GM04503 (cell line): Measurements from ENCODE around the gene NUTF2.
"Not testable (repeated sequence)": the region's sequence is repeated elsewhere in the genome, so short reads cannot be mapped to it uniquely, and the experiment has no call there.

Experiments used
- DNase-seq: peaks from one replicate; pipeline ENCODE4 v3.0.0-alpha.2; 2012; ENCODE audit warnings: low read depth

NUTF2 gene

DNA sequence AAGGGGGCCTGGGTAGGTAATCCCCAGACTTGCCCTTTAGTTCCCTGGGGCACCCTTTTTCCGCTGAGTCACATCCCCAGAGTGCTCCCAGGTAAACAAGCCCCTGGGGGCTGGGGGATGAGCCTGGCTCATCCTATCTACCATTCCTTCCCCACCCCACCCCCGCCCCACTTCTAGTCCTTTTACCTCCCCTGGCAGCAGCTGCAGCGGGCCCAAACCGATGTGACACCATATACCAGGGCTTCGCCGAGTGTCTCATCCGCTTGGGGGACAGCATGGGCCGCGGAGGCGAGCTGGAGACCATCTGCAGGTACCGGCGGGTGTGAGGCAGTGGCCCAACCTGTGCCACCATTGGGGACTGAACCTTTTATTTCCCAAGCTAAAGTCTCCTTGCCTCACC is 38.8 kb downstream of the NUTF2 start:
- no peak for DNase-seq

DNA sequence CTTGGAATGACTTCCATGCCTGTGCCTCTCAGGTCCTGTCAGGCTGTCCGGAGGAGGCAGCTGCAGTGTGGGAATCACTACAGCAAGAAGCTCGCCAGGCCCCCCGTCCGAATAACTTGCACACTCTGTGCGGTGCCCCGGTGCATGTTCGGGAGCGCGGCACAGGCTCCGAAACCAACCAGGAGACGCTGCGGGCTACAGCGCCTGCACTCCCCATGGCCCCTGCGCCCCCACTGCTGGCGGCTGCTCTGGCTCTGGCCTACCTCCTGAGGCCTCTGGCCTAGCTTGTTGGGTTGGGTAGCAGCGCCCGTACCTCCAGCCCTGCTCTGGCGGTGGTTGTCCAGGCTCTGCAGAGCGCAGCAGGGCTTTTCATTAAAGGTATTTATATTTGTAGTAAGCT is 39.2 kb downstream of the NUTF2 start:
- DNase-seq = no peak

DNA sequence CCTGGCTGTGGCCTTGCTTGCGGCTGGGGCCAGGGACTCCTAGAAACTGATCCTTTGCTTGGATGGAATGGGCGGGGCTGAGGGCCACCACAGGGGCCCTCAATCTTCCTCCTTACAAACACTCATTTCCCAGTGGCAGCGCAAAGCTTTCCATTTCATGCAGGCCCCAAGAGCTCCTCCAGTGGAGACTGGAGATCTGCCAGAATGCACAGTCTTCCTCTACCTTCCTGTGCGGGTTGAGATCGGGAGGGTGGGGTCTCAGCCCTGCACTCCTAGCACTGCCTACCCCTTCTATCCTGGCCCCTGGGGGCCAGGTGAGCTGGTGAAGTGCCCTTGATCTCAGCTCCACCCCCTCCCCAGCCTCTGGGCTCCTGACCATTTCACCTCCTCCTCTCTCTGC is 39.7 kb downstream of the NUTF2 start:
- no peak for DNase-seq

DNA sequence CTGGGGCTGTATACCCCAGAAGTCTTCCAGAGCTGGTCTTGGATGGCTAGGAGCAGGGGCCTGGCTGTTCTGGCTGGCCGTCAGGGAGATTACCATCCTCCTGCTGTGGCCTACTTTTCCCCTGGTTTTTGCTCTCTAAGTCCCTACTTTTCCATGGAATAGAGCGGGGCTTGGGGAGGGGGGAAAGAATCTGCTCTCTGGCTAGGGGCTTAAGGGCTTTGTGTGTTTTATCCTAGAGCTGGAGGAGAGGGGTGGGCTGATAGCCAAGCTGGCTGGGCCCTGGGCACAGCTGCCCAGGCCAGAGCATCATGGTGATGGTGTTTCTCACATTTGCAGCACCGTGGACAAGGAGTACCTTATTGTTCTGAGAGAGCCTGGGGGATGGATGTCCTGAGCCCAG is 41.6 kb downstream of the NUTF2 start:
- no peak for DNase-seq

DNA sequence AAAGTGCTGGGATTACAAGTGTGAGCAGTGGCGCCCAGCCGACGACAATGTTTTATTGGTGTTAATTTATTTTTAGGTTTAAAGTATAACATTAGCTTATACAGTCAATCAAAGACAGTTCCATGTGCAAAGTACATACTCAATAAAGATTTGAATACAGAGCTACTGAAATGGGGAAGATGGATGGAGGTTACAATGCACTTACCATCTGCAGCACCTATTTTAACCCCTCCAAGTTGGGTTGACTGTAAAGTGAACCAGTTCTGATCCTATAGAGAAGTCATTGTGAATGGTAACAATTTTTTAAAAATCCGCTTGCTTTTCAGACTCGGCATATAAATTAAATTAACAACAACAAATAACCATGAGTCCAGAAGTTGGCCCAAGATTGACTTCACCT is 45.6 kb downstream of the NUTF2 start:
- no peak for DNase-seq

DNA sequence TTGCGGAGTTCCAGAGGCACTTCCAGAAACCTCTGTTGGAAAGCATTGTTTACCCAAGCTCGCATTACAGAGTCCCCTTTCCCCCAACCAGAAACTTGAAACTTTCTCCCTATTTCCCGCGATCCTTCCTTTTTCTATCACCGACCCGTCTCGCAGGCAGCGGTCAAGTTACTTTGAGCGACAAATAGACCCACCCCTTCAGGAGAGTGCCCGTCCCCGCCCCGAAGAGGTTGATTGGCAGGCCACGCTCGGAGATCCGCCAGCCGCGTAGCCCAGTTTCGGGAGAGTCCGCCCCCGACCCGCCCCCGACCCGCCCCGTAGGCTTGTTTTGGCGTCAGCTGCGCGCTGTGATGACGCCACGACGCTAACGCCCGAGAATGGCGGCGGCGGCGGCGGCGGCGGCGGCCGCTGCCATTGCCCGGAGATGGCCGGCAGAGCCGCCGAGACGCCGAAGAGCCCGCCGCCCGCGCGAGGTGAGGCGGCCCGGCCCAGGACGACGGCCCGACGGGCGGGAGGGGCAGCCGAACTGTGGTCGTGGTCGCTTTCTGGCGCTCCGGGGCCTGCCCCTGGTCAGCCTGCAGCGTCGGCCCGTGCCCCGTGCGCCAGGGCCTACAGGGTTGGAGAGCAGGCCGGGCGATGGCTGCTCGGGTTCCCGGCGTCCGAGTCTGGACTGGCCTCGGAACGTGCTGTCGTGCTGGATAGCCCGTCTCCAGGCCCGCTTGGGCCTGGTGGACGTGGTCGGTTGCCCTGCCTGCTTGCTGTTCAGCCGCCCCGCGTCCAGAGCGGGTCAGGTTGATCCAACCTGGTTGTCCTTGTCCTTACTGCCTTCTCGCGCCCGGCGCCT is 46.4 kb downstream of the NUTF2 start, which contains the start of gene PSKH1:
Gene PSKH1 (plus strand): TSS at position 356 of the 844 bp plus-strand sequence. CDS start 15,496 bp downstream, outside the sequence.
- no peak for DNase-seq

DNA sequence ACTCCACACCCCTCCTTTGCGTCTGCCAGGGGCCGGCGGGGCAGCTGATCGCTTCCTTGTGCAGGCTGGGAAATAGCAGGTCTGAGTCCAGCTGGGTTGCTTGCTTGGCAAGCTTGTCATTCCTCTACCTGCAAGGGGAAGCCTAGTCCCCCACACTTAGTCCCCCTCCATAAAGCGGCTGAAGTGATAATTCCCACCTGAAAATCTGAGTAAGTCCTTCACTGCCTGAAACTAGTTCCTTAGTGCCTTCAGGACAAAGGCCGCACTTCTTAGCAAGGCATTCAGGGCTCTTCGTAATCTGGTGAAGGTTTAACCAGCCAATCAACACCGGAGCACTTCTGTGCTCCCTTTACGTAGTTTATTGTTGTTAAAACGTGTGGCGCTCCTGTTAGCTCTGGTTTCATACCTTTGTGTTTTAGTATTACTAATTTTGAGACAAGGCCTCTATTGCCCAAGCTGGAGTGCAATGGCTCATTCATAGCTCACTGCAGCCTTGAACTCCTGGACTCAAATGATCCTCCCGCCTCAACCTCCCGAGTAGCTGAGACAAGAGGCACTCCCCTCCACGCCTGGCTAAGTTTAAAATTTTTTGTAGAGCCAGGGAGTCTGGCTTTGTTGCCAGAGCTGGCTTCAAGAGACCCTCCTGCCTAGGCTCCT is 47.1 kb downstream of the NUTF2 start:
- no peak for DNase-seq

DNA sequence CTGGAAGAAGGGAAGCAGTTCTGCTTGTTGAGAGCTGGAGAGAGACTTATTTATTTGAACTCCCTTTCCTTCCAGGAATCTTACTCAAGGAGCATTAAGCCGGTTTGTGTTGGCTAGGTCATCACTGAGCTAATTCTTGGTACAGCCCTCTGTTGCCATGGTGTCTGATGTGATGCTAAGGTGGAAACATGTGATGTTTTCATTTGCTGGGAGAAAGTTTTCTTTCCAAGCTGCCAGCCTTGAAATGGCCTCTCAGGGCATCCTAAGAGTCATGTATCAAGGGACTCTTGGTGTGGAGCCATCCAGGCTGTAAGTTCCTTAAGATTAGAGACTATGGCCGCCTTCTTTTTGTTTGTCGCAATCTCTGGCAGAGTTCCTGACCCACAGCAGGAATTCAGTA is 50.5 kb downstream of the NUTF2 start:
- no peak for DNase-seq

DNA sequence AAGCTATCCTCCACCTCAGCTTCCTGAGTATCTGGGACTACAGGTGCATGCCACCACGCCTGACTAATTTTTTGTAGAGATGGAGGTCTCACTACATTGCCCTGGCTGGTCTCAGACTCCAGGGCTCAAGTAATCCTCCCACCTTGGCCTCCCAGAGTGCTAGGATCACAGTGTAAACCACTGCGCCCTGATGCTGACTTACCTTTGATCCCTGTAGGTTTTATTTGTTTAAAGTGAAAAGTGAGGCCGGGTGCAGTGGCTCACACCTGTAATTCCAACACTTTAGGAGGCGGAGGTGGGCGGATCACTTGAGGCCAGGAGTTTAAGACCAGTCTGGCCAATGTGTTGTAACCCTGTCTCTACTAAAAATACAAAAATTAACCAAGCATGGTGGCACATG is 55.0 kb downstream of the NUTF2 start:
- no peak for DNase-seq

DNA sequence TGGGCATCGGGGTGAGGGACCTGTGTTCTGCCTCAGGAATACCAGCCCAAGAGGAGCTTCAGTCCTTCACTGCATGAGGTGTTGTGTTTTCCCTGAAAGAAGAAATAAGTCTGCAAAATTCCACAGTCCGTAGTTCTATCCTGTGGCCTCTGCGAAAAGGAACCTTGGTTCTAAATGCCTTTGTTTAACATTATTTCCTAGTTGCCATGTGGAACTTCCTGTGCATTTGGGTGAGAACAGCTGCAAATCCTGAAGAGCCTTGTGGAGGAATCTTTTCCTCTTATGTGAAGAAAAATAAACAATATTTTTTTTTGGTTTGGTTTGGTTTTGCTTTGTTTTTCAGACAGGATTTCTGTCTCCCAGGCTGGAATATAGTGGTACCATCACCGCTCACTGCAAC is 56.1 kb downstream of the NUTF2 start:
- DNase-seq = no peak

DNA sequence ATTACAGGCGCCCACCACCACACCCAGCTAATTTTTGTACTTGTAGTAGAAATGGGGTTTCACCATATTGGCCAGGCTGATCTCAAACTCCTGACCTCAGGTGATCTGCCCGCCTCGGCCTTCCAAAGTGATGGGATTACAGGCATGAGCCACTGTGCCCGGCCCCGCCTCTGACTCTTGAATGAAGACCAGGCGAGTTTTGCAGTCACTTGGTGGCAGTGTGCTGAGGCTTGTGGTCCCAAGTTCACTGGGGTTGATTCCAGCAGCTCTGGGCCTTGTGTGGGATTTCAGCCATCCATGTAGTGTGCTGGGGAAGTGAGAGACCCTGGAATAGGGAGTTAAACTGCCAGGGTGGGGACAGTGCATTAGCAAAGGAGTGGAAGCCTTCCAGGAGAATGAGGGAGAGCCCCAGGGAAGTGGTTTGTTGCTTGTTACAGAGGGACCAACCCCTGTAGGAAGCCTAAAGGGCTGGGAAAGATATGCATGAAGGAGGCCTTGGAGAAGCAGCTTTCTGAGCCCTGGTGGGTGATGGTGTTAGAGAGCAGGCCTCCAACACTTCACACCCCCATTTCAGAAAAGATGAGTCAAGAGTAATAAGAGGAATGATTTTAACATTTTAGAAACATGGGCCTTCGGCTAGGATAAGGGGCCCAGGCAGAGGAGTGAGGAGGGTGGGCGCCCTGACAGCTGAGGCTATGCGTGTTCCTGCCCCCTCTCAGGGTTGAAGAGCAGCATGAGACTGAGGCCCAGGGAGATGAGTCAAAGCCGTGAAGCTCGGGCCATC is 60.9 kb downstream of the NUTF2 start:
- DNase-seq = no peak

DNA sequence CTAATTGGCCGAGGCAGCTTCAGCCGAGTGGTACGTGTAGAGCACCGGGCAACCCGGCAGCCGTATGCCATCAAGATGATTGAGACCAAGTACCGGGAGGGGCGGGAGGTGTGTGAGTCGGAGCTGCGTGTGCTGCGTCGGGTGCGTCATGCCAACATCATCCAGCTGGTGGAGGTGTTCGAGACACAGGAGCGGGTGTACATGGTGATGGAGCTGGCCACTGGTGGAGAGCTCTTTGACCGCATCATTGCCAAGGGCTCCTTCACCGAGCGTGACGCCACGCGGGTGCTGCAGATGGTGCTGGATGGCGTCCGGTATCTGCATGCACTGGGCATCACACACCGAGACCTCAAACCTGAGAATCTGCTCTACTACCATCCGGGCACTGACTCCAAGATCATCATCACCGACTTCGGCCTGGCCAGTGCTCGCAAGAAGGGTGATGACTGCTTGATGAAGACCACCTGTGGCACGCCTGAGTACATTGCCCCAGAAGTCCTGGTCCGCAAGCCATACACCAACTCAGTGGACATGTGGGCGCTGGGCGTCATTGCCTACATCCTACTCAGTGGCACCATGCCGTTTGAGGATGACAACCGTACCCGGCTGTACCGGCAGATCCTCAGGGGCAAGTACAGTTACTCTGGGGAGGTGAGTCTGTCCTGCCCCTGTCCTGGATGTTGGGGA is 62.5 kb downstream of the NUTF2 start:
- no peak for DNase-seq

DNA sequence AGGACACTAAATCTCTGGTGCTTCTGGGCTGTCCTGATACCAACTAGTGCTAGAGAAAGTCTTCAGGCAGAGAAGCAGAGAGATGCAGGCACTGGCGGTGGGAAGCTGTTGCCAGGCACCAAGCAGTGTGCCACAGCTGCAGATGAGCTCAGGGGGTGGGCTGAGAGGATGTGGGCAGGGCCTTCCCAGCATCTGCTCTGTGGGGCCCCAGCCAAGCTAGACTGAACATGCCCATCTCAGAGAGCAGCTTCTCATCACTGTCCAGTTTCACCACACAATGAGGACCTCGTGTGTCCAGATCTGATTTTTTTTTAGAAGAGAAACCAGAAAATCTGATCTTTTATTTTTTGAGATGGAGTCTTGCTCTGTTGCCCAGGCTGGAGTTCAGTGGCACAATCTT is 63.4 kb downstream of the NUTF2 start:
- DNase-seq = no peak

DNA sequence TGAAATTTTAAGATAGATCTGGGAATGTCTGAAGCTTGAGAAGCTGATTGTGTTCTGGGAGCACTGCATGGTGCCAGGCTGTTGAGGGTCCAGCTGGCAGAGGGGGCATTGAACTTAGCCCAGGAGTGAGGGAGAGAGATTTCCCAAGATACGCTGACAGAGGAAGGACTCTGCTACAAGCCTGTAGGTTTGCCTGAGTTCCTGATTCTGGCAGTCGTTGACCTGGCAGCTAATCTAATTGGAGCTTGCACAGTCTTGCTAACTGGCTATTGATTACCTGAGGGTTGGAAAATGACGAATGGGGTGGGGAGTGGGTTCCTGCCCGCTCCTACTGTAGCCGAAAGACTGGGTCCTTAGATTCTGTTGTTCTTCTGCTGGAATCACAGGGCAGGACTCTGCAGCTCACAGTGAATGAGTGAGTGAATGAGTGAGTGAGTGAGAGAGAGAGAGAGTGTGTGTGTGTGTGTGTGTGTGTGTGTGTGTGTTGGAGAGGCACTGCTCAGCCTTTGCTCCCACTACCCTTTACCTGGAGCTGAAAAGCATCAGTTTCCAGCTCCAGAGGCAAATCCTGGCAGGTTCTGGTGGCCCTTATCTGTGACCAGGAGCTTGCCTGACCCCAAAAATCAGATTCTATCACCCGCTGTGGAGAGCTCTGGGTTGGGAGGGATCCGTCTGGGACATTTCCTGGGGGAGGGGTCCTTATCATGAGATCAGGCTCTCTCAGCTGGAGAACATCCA is 68.2 kb downstream of the NUTF2 start:
- DNase-seq = no peak

DNA sequence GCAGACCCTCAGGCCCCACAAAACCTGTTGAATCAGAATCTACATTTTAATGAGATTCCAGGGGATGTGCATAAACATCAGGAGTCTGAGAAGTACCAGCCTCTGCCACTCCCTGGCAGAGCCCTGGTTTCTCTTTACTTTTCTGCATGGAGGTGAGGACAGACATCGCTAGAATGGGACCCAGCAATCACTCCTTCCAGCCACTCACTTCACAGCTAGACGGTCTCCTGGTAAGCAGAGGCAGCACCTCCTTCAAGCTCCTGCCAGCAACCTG is 68.7 kb downstream of the NUTF2 start:
- DNase-seq = not testable (repeated sequence)

DNA sequence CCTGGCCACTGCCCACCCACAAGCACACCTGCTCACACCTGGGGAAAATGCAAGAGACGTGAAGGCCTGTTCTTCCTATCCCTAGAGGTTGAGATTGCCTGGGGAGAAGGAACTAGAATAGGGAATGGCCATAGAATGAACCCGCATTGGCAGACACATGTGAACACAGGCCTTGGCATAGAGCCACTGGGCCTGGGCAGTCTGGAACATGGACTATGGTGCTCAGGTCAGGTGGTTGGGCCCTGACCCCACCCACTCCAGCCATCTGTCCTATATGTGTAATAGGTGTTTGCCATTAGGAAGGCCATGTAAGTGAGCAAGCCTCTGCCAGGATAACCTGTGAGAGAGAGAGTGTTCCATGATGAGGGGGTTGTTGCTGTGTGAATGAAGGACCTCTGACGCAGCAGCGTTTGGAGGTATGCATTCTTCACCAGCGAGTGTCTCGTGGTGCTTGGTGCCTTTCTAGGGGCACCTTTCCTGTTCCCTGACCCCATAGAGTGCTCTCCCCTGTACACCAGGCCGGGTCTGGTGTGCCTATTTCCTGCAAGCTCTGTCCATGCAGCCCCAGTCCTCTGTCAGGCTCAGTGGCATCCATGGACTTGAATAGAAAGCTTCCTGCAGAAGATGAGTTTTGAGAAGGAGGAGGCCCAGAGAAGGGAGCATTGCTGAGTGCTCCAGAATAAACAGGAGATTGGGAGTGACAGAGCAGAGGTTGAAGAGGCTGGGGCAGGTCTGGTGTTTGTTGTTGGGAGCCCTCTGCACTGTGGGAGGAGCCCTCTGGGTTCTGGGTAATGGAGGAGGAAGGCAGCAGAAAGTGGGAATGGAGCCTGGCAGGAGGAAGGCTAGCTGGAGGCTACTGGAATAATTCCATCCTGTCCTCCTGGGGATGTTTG is 69.3 kb downstream of the NUTF2 start:
- no peak for DNase-seq

DNA sequence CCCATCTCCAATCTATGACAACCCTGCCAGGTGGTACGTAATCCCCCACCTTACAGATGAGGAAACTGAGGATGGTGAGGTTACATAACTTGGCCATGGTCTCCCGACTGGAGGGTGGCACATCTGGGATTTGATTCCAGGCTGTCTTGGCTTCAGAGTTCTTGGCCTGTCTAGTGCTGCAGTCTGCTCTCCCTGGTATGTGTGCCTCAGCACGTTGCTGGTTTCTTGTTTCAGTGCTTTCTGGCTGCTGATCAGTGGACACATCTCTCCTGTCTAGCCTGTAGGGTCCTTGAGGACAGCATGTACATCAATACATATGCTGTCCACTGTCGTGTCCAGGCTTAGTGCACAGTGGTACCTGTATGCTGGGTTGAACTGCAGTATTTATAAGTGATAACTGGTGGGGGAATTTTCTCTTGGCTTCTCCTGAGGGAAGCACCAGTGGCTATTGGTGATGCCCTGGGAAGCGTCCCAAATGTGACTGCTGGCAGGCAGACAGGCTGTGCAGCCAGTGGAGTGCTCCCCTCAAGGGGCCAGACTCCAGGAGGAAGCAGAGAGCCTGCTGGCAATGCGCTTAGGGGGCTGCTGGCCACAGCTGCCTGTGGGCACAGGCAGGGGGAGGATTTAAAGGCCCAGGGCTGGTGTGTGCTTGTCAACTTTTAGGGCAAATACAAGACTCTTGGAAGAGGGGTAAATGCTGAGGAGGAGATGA is 70.6 kb downstream of the NUTF2 start:
- DNase-seq = no peak

DNA sequence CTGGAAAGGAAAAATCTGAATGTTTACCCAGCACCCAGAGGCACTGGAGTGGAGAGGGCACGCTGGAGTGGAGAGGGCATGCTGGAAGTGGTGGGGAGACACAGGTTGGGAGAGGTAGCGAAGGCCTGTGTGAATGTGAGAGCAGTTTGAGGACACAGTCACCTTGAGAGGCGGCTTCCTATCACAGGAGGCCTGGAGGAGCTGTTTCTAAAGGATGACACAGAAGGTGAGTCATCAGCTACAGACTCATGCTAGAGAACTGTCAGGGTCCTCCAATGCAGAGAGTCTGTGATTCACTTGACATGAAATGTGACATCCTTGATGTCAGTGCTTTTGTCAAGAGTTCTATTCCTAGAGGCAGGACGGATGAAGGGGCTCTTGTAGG is 71.1 kb downstream of the NUTF2 start:
- no peak for DNase-seq

DNA sequence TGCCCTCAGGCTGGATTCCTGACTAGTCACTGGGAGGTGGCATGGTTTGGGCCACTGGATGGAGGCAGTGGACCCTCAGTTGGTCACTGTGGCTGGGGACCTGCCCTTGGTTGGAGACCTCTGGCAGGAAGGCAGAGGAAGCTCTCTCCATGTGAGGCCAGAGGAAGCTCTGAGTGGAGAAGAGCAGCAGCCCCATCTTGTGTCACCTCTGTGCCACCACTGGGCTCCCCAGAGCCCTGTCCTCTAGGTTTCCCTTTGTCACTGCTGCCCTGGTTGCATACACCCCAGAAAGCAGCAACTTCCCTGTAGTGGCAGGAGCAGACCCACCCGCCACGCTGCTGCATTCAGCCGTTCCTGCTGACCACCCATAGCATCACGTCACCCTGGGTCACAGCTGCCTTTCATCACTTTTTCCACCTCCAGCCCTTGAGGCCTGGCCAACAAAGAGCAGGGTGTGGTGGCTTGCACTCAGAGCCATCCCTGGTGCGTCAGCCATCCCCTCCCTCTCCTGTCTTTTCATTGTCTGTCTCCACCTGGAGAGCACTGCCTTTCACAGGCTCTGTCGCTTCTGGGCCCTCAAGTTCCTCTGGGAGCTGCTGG is 73.0 kb downstream of the NUTF2 start:
- no peak for DNase-seq
